HUES6 (cell line): ENCODE measurements around the gene ARHGEF1.
"Not testable (repeated sequence)": the region's sequence is repeated elsewhere in the genome, so short reads cannot be mapped to it uniquely, and the experiment has no call there.

Experiments
- H3K27ac ChIP-seq: 2 replicates; pipeline ENCODE4 v1.7.0; 2013; ENCODE audit warnings: low read depth, mild to moderate bottlenecking, low read length, inconsistent platforms
- H3K27me3 ChIP-seq: 2 replicates; pipeline ENCODE4 v1.6.1; 2013; ENCODE audit warnings: low read length; ENCODE audit not compliant: control insufficient read depth, insufficient read depth
- H3K36me3 ChIP-seq: 2 replicates; pipeline ENCODE4 v1.6.1; 2013; ENCODE audit warnings: low read length; ENCODE audit not compliant: control insufficient read depth, insufficient read depth
- H3K4me1 ChIP-seq: 2 replicates; pipeline ENCODE4 v1.6.1; 2013; ENCODE audit warnings: low read length; ENCODE audit not compliant: control insufficient read depth, insufficient read depth
- H3K4me3 ChIP-seq: 2 replicates; pipeline ENCODE4 v1.5.1; 2013; ENCODE audit warnings: low read depth, low read length
- H3K9ac ChIP-seq: one replicate; pipeline ENCODE4 v1.6.1; 2013; ENCODE audit warnings: mild to moderate bottlenecking, low read length
- H3K9me3 ChIP-seq: 2 replicates; pipeline ENCODE4 v1.6.1; 2013; ENCODE audit warnings: low read depth, low read length; ENCODE audit not compliant: control insufficient read depth, insufficient read depth

ARHGEF1 gene

GRCh38 chr19:41872775-41873647 lies 10.0 kb upstream of the ARHGEF1 start:
- Histone ChIP-seq H3K9me3 (no peaks in the 10 kb centered on the region), H3K9ac (no peak overlapping the region), H3K27me3 (peaks cover 9% of the 10 kb centered on the region), H3K36me3 (peaks cover 41% of the 10 kb centered on the region), H3K27ac (no peak overlapping the region), H3K4me1 (0 out of 2 replicates have a peak, but pooled peaks cover 2% of the 10 kb centered on the region), H3K4me3 (no peak overlapping the region)

GRCh38 chr19:41875973-41876372 lies 7.0 kb upstream of the ARHGEF1 start:
- not testable (repeated sequence) for H3K27ac ChIP-seq, H3K9me3 ChIP-seq, H3K4me3 ChIP-seq, H3K9ac ChIP-seq, H3K4me1 ChIP-seq
- Histone ChIP-seq H3K27me3 (peaks cover 25% of the 10 kb centered on the region), H3K36me3 (peaks cover 13% of the 10 kb centered on the region)

DNA sequence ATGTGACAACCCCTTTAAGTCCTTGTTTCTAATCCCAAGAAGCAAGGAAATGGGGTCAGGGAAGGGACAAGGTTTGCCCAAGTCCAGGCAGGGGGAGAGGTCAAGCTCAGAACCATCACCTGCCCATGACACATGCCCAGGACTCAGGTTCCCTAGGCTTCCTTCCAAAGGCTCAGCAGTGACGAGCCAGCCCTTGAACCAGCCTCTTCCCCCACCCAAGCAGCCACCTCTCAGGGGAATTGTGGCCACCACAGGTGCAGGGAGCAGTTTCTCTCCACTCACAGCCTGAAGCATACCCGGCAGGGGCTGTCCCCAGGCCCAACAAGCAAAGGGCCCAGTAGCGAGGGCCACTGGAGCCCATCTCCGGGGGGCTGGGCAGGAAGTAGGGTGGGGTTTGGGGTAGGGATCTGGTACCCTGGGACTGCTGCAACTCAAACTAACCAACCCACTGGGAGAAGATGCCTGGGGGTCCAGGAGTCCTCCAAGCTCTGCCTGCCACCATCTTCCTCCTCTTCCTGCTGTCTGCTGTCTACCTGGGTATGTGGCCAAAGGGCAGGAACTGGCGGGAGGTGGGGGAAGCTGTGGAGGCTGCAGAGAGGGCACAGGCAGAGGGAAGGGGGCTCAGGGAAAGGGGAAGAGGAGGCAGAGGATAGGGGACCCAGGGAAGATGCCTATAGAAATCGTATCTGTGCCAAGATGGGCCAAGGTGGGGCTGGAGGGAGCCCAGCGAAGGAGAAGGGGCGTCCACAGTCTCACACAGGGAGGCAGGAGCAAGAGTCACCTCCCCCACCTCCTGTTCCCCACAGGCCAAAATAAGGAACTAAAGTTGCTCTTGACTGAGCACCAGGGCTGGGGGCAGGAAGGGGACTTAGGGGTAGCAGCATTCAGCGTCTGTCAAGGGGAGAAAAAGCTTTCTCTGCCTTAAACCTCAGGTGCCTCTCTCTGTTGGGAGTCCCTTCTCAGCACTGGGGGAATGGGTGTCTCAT lies 5.8 kb upstream of the ARHGEF1 start, which contains the start of gene CD79A:
Gene CD79A, plus strand, starts transcription at position 433 of the 986 bp plus-strand sequence. Its CDS starts 26 bp downstream, at position 459.
- H3K4me1 ChIP-seq: 0 out of 2 replicates have a peak, but pooled peaks cover 2% of the 10 kb centered on the region
- H3K9me3 ChIP-seq: no peaks in the 10 kb centered on the region
- peaks cover 32% of the 10 kb centered on the region for H3K27me3 ChIP-seq
- H3K27ac ChIP-seq: no peak within 1 kb of the TSS
- H3K36me3 ChIP-seq: 0 out of 2 replicates have a peak, but pooled peaks cover under 1% of the 10 kb centered on the region
- no peak within 1 kb of the TSS for H3K4me3 ChIP-seq
- H3K9ac ChIP-seq: no peak within 1 kb of the TSS

DNA sequence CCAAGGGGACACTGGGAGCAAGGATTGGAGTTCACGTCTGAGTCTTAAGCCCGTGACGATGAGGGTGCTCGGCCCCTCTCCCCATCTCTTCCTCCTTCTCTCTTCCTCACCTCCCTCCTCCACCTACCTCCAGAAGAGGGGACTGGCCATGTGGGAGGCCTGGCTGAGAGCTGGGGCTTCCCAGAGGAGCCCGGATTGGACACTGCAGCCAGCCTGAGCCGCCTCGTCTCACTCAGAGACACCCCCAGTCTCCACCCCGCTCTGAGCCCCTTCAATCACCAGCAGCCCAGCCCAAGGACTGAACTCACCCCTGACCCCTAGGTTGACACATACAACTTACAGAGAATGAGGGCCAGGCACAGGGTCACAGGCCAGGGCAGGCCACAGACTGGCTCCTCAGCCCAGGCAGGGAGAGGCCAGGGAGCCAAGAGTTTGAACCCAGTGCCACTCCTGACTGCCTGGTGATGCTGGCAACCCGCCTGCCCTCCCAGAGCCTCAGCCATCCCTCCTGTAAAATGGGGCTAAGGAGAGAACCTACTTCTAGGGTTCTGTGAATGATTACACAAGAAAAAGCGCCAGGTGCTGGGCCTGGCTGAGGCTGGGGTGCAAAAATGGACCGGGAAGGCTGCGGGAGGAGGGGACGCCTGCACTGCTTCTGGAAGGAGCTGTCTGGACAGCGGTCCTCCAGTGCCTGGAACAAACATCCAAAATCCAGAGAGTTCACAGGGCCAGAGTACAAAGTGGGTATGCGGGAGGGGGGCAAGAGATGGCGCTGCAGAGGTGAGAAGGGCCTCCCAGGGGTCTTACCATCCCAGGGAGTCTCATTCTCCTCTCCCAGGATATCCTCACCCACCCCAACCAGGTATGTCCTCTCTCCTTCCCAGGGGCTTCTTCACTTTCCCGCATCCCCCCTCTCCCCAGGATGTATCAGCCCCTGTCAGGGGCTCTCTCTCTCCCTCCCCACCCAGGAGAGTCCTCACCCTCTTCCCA lies 4.8 kb upstream of the ARHGEF1 start:
- H3K9ac ChIP-seq: no peak overlapping the region
- H3K27ac ChIP-seq: no peak overlapping the region
- no peaks in the 10 kb centered on the region for H3K36me3 ChIP-seq
- no peak overlapping the region for H3K4me3 ChIP-seq
- H3K4me1 ChIP-seq: 0 out of 2 replicates have a peak, but pooled peaks cover 2% of the 10 kb centered on the region
- H3K9me3 ChIP-seq: no peaks in the 10 kb centered on the region
- peaks cover 41% of the 10 kb centered on the region for H3K27me3 ChIP-seq

- Histone ChIP-seq H3K36me3 (no peaks in the 10 kb centered on the region), H3K9me3 (no peaks in the 10 kb centered on the region), H3K27ac (no peak overlapping the region), H3K9ac (no peak overlapping the region), H3K27me3 (peaks cover 45% of the 10 kb centered on the region), H3K4me3 (no peak overlapping the region), H3K4me1 (0 out of 2 replicates have a peak, but pooled peaks cover 2% of the 10 kb centered on the region)
These were observed 3.9 kb upstream of the ARHGEF1 start for GRCh38 chr19:41879080-41879479.

- Histone ChIP-seq H3K9ac (no peak overlapping the region), H3K27me3 (peaks cover 45% of the 10 kb centered on the region), H3K4me1 (peaks cover 4% of the 10 kb centered on the region; the same call in 1 of the 2 replicates), H3K4me3 (no peak overlapping the region), H3K9me3 (no peaks in the 10 kb centered on the region), H3K27ac (no peak overlapping the region), H3K36me3 (no peaks in the 10 kb centered on the region)
These were observed 3.2 kb upstream of the ARHGEF1 start for GRCh38 chr19:41879670-41880328.

DNA sequence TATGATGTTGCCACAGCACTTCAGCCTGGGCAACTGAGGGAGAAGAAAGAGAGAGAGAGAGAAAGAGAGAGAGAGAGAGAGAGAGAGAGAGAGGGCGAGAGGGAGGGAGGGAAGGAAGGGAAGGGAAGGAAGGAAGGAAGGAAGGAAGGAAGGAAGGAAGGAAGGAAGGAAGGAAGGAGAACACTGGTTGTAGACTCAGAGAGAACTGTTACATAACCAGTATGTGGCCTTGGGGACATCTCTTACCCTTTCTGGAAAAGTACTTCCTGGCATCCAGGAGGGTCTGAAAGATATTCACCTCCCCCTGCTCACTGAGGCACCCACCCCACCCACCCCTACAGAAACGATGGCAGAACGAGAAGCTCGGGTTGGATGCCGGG lies 2.7 kb upstream of the ARHGEF1 start:
- Histone ChIP-seq H3K4me3 (no peak overlapping the region), H3K4me1 (peaks cover 5% of the 10 kb centered on the region; the same call in 1 of the 2 replicates), H3K27ac (no peak overlapping the region), H3K9ac (no peak overlapping the region), H3K36me3 (no peaks in the 10 kb centered on the region), H3K9me3 (no peaks in the 10 kb centered on the region), H3K27me3 (peaks cover 45% of the 10 kb centered on the region)

DNA sequence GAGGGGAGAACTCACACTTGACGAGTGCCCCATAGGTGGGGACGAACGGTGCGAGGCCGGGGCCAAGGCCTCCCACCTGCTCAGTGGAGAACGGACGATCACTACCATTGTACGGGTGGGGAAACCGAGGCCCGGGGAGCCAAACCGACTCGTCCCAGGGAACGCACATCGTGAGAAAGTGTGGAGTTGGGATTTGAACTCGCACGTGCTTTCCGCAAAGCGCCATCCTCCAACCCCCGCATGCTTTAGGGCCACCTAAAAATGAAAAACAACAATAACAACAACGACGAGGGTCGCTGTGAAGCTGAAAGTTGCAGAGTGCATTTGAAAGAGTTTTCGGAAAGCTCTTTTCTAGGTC lies 458 bp downstream of the ARHGEF1 start:
- H3K4me1 ChIP-seq: peaks cover 22% of the 10 kb centered on the region
- H3K36me3 ChIP-seq: no peaks in the 10 kb centered on the region

GRCh38 chr19:41883821-41884733 lies 1.1 kb downstream of the ARHGEF1 start:
- Histone ChIP-seq H3K27me3 (peaks cover 28% of the 10 kb centered on the region), H3K36me3 (peaks cover 2% of the 10 kb centered on the region; the same call in 1 of the 2 replicates), H3K27ac (no peak overlapping the region)

More for the DNA sequence above, 458 bp downstream of the ARHGEF1 start:
- Histone ChIP-seq H3K9me3 (no peaks in the 10 kb centered on the region), H3K27me3 (peaks cover 33% of the 10 kb centered on the region), H3K4me3 (peak overlapping the region; percentile 80), H3K9ac (peak overlapping the region; percentile 14), H3K27ac (no peak overlapping the region)

More at GRCh38 chr19:41883821-41884733, 1.1 kb downstream of the ARHGEF1 start:
- peak overlapping the region; percentile 72 for H3K9ac ChIP-seq
- peak overlapping the region; percentile 80 for H3K4me3 ChIP-seq
- peaks cover 24% of the 10 kb centered on the region for H3K4me1 ChIP-seq
- H3K9me3 ChIP-seq: no peaks in the 10 kb centered on the region
